Erythroblast (primary cell): ENCODE results near the gene CISH.

Experiments
- GATA1 ChIP-seq: IDR thresholded peaks from 2 replicates; pipeline ENCODE4 v1.6.1; 2011; ENCODE audit warnings: low read depth, mild to moderate bottlenecking, control low read depth, low read length, moderate library complexity
- POLR2A ChIP-seq: IDR thresholded peaks from 2 replicates; pipeline ENCODE4 v1.6.1; 2011; ENCODE audit warnings: mild to moderate bottlenecking, low read length

DNA sequence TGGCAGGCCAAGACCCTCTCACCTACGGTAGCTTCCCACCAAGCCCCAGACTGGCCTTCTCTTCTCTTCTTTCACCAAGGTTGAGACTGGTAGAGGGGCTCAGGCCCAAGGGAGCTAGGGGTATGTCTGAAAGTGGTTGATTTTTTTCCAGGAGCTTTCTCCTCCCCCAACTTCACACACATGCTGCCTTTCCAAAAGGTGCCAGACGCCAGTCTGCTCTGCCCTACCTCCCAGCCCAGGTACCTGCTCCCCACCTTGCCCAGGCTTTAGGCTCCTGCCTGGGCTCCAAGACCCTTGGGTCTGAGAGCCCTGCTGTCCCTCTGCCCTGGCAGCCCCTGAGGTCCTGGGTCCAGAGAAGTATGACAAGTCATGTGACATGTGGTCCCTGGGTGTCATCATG is 33.8 kb upstream of the CISH start:
- TF ChIP-seq POLR2A = no peak
- TF ChIP-seq GATA1 = no peak
